HEK293 (cell line): ENCODE results near the gene C8B.

Experiments used
- CTCF ChIA-PET: fragments of 350-600 bp; formaldehyde crosslinking; extraction: SDS; loops from one replicate; lab custom pipeline; 2021; ENCODE audit warnings: antibody characterized with exemption; lab: Yijun Ruan, JAX
- POLR2A ChIA-PET: fragments of 300-600 bp; formaldehyde crosslinking; extraction: SDS; loops from one replicate; lab custom pipeline; 2020; ENCODE audit warnings: antibody characterized with exemption, inconsistent platforms; lab: Yijun Ruan, JAX
- H3K27ac ChIP-seq: fragments of 200-500 bp; sonication (Bioruptor generic); 2 replicates; pipeline ENCODE4 v1.5.1; 2014; ENCODE audit warnings: low read depth, low read length, control low read depth, inconsistent platforms; ENCODE audit errors: extremely low read depth
- H3K36me3 ChIP-seq, 2 experiments: fragments of 200-500 bp in 1 of 2; sonication (Bioruptor generic) in 1 of 2; 1 replicate in 1 of 2; 2 replicates in 1 of 2; pipeline ENCODE4 v1.5.1; 2014 to 2017; ENCODE audit warnings: inconsistent platforms in 2 of 2, low read length in 2 of 2; ENCODE audit not compliant: control insufficient read depth in 2 of 2, insufficient read depth in 1 of 2
- H3K4me1 ChIP-seq: fragments of 200-500 bp; sonication (Bioruptor generic); 2 replicates; pipeline ENCODE4 v1.5.1; 2014; ENCODE audit warnings: mild to moderate bottlenecking, low read length, inconsistent platforms; ENCODE audit not compliant: control insufficient read depth, insufficient read depth
- H3K4me3 ChIP-seq: 2 replicates; pipeline ENCODE4 v1.5.1; 2011; ENCODE audit warnings: low read depth, mild to moderate bottlenecking, control low read depth, low read length, moderate library complexity
- H3K9me3 ChIP-seq: fragments of 200-500 bp; sonication (Bioruptor generic); 2 replicates; pipeline ENCODE4 v1.5.1; 2014; ENCODE audit warnings: low read depth, low read length, inconsistent platforms; ENCODE audit not compliant: control insufficient read depth, insufficient read depth
- AEBP2 ChIP-seq: fragments of 450-650 bp; formaldehyde crosslinking; IDR thresholded peaks from 2 replicates; pipeline ENCODE4 v1.5.1; 2016; ENCODE audit warnings: missing biosample characterization, missing genetic modification characterization, borderline replicate concordance
- BCL6B ChIP-seq: fragments of 450-650 bp; formaldehyde crosslinking; IDR thresholded peaks from 2 replicates; pipeline ENCODE4 v1.5.1; 2017; ENCODE audit warnings: missing biosample characterization, missing genetic modification characterization
- FEZF1 ChIP-seq: fragments of 450-650 bp; formaldehyde crosslinking; IDR thresholded peaks from 2 replicates; pipeline ENCODE4 v1.5.1; 2016; ENCODE audit warnings: missing biosample characterization, missing genetic modification characterization
- GFI1B ChIP-seq: fragments of 450-650 bp; formaldehyde crosslinking; IDR thresholded peaks from 2 replicates; pipeline ENCODE4 v1.5.1; 2016; ENCODE audit warnings: missing biosample characterization, missing genetic modification characterization
- GLI4 ChIP-seq: fragments of 450-650 bp; formaldehyde crosslinking; IDR thresholded peaks from 2 replicates; pipeline ENCODE4 v1.5.1; 2016; ENCODE audit warnings: missing biosample characterization, missing genetic modification characterization
- KLF7 ChIP-seq: fragments of 450-650 bp; formaldehyde crosslinking; IDR thresholded peaks from 2 replicates; pipeline ENCODE4 v1.5.1; 2016; ENCODE audit warnings: missing biosample characterization, missing genetic modification characterization, borderline replicate concordance
- KLF9 ChIP-seq: fragments of 450-650 bp; formaldehyde crosslinking; IDR thresholded peaks from 2 replicates; pipeline ENCODE4 v1.5.1; 2016; ENCODE audit warnings: missing biosample characterization, missing genetic modification characterization, low read depth
- YY2 ChIP-seq: fragments of 450-650 bp; formaldehyde crosslinking; IDR thresholded peaks from 2 replicates; pipeline ENCODE4 v1.5.1; 2016; ENCODE audit warnings: missing biosample characterization, missing genetic modification characterization
- ZFP3 ChIP-seq: fragments of 450-650 bp; formaldehyde crosslinking; IDR thresholded peaks from 2 replicates; pipeline ENCODE4 v1.5.1; 2016; ENCODE audit warnings: low read depth, missing biosample characterization, missing genetic modification characterization
- ZFP69B ChIP-seq: fragments of 450-650 bp; formaldehyde crosslinking; IDR thresholded peaks from 2 replicates; pipeline ENCODE4 v1.5.1; 2016; ENCODE audit warnings: missing biosample characterization, missing genetic modification characterization
- ZNF138 ChIP-seq: fragments of 450-650 bp; formaldehyde crosslinking; IDR thresholded peaks from 2 replicates; pipeline ENCODE4 v1.5.1; 2016; ENCODE audit warnings: missing biosample characterization, missing genetic modification characterization, borderline replicate concordance
- ZNF155 ChIP-seq: fragments of 450-650 bp; formaldehyde crosslinking; IDR thresholded peaks from 2 replicates; pipeline ENCODE4 v1.5.1; 2016; ENCODE audit warnings: missing biosample characterization, missing genetic modification characterization
- ZNF16 ChIP-seq: fragments of 450-650 bp; formaldehyde crosslinking; IDR thresholded peaks from 2 replicates; pipeline ENCODE4 v1.5.1; 2016; ENCODE audit warnings: low read depth, missing biosample characterization, missing genetic modification characterization
- ZNF2 ChIP-seq: fragments of 450-650 bp; formaldehyde crosslinking; IDR thresholded peaks from 2 replicates; pipeline ENCODE4 v1.5.1; 2016; ENCODE audit warnings: missing biosample characterization, missing genetic modification characterization
- ZNF280D ChIP-seq: fragments of 450-650 bp; formaldehyde crosslinking; IDR thresholded peaks from 2 replicates; pipeline ENCODE4 v1.5.1; 2016; ENCODE audit warnings: missing biosample characterization, missing genetic modification characterization
- ZNF416 ChIP-seq: fragments of 450-650 bp; formaldehyde crosslinking; IDR thresholded peaks from 2 replicates; pipeline ENCODE4 v1.5.1; 2016; ENCODE audit warnings: missing biosample characterization, missing genetic modification characterization
- ZNF488 ChIP-seq: fragments of 450-650 bp; formaldehyde crosslinking; IDR thresholded peaks from 2 replicates; pipeline ENCODE4 v1.5.1; 2016; ENCODE audit warnings: missing biosample characterization, missing genetic modification characterization
- ZNF501 ChIP-seq: fragments of 450-650 bp; formaldehyde crosslinking; IDR thresholded peaks from 2 replicates; pipeline ENCODE4 v1.5.1; 2016; ENCODE audit warnings: missing biosample characterization, missing genetic modification characterization
- ZNF521 ChIP-seq: fragments of 450-650 bp; formaldehyde crosslinking; IDR thresholded peaks from 2 replicates; pipeline ENCODE4 v1.5.1; 2017; ENCODE audit warnings: missing biosample characterization, mild to moderate bottlenecking, missing genetic modification characterization
- ZNF544 ChIP-seq: fragments of 450-650 bp; formaldehyde crosslinking; IDR thresholded peaks from 2 replicates; pipeline ENCODE4 v1.5.0; 2017; ENCODE audit warnings: missing biosample characterization, missing genetic modification characterization
- ZNF626 ChIP-seq: fragments of 450-650 bp; sonication (Bioruptor Pico); formaldehyde crosslinking; IDR thresholded peaks from 2 replicates; pipeline ENCODE4 v1.5.1; 2018; ENCODE audit warnings: missing biosample characterization, missing genetic modification characterization, inconsistent platforms
- ZNF629 ChIP-seq: fragments of 450-650 bp; formaldehyde crosslinking; IDR thresholded peaks from 2 replicates; pipeline ENCODE4 v1.5.1; 2017; ENCODE audit warnings: missing biosample characterization, missing genetic modification characterization
- ZNF645 ChIP-seq: fragments of 450-650 bp; formaldehyde crosslinking; IDR thresholded peaks from 2 replicates; pipeline ENCODE4; 2016; ENCODE audit warnings: missing biosample characterization, missing genetic modification characterization
- ZNF777 ChIP-seq: fragments of 450-650 bp; formaldehyde crosslinking; IDR thresholded peaks from 2 replicates; pipeline ENCODE4 v1.5.1; 2017; ENCODE audit warnings: missing biosample characterization, missing genetic modification characterization, borderline replicate concordance
- ZSCAN23 ChIP-seq: fragments of 450-650 bp; formaldehyde crosslinking; IDR thresholded peaks from 2 replicates; pipeline ENCODE4 v1.5.1; 2016; ENCODE audit warnings: missing biosample characterization, missing genetic modification characterization
- ZSCAN5A ChIP-seq: fragments of 450-650 bp; formaldehyde crosslinking; IDR thresholded peaks from 2 replicates; pipeline ENCODE4 v1.5.1; 2016; ENCODE audit warnings: missing biosample characterization, missing genetic modification characterization

The C8B gene

GRCh38 chr1:56927171-56927570 lies 38.6 kb downstream of the C8B start:
- ChIA-PET CTCF (interaction anchor here (0.6 to 1.1 kb wide), 3 partner anchors 40 to 511 kb away, joined by 3 to 6 read pairs (median 4); no protein-coding TSS in a partner anchor), POLR2A (no interaction called here)
- no peaks in the 10 kb centered on the region for H3K4me1 ChIP-seq
- no peak overlapping the region for H3K27ac ChIP-seq
- H3K36me3 ChIP-seq = no peaks in the 10 kb centered on the region
- TF ChIP-seq ZNF16 (tag by site-specific recombination) = no peak
- TF ChIP-seq ZNF138 (tag by site-specific recombination) = no peak
- no peak for TF ChIP-seq ZFP69B
- TF ChIP-seq ZSCAN23 = no peak
- no peak for TF ChIP-seq ZNF2 (tag by site-specific recombination)
- TF ChIP-seq YY2 = no peak
- no peak for TF ChIP-seq BCL6B
- TF ChIP-seq ZNF280D (tag by site-specific recombination) = no peak
- H3K9me3 ChIP-seq = no peaks in the 10 kb centered on the region
- no peak overlapping the region for H3K4me3 ChIP-seq

- ChIA-PET POLR2A (no interaction called here), CTCF (interaction anchor here (0.5 to 0.6 kb wide), 2 partner anchors 13 to 121 kb away, joined by 3 to 4 read pairs; no protein-coding TSS in a partner anchor)
- H3K36me3 ChIP-seq = no peaks in the 10 kb centered on the region
- H3K27ac ChIP-seq = no peak overlapping the region
- H3K4me3 ChIP-seq = no peak overlapping the region
- no peaks in the 10 kb centered on the region for H3K4me1 ChIP-seq
- TF ChIP-seq ZNF626 (tag by site-specific recombination) (no peak), ZNF488 (tag by site-specific recombination) (no peak), ZNF416 (tag by site-specific recombination) (no peak), ZSCAN5A (no peak), ZNF501 (tag by site-specific recombination) (no peak), ZNF645 (no peak), ZNF777 (tag by site-specific recombination) (no peak), ZNF155 (tag by site-specific recombination) (no peak), ZNF16 (tag by site-specific recombination) (no peak), GFI1B (no peak), ZNF629 (no peak), ZFP3 (tag by site-specific recombination) (no peak), ZNF521 (no peak), FEZF1 (tag by site-specific recombination) (no peak), AEBP2 (tag by site-specific recombination) (no peak), GLI4 (tag by site-specific recombination) (no peak), KLF7 (tag by site-specific recombination) (no peak), ZNF544 (no peak), KLF9 (tag by site-specific recombination) (no peak)
- H3K9me3 ChIP-seq = no peaks in the 10 kb centered on the region
Measured at GRCh38 chr1:56925193-56925592, 40.6 kb downstream of the C8B start.
